Epithelial cell of prostate (primary cell): ENCODE measurements around the gene MCL1.
"Not testable (repeated sequence)": the region's sequence is repeated elsewhere in the genome, so short reads cannot be mapped to it uniquely, and the experiment has no call there.

Experiments used
- DNase-seq: peaks from one replicate; pipeline ENCODE4 v3.0.0-alpha.2; 2011; ENCODE audit warnings: low read depth, low spot score
- H3K27ac ChIP-seq: fragments of 450-650 bp; 2 replicates; pipeline ENCODE4 v1.5.1; 2017; ENCODE audit warnings: mild to moderate bottlenecking

Gene MCL1

DNA sequence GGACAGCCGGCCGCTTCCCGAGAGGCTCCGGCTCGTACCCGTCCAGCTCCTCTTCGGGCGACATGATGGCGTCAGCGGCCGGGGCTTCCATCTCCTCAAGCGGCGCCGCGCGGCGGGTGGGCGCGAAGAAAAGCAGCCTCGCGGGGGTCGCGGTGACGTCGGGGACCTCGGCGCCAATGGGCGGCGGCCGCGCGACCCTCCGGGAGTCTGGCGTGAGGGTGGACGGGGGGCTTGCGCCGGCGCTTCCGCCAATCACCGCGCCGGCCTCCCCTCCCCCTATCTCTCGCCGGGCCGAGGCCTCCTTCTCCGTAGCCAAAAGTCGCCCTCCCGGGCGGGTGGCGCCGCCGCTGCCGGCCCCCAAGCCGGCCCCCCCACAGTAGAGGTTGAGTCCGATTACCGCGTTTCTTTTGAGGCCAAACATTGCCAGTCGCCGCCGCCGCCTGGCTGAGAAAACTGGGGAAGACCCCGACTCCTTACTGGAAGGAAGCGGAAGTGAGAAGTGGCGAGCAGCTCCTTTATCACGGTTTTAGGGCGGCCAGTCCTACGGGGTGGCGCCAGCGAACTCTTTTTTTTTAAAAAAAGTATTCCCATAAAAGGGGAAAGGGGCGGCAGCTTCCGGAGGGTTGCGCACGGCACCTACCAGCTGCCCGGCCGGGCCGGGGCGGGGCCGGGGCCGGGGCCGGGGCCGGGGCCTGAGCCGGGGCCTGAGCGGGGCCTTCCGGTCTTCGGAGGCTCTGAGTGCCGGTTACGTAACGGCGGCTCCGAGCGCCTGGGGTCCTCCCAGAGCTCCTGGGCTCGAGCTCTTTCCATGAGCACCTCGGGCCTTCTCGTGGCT, at the start of gene MCL1:
MCL1 (minus strand) TSS at position 501 of the 835 bp plus-strand sequence; CDS start at position 421, 80 bp downstream.
- H3K27ac ChIP-seq = peak within 1 kb of the TSS; percentile 100
- peak; percentile 79 for DNase-seq

DNA sequence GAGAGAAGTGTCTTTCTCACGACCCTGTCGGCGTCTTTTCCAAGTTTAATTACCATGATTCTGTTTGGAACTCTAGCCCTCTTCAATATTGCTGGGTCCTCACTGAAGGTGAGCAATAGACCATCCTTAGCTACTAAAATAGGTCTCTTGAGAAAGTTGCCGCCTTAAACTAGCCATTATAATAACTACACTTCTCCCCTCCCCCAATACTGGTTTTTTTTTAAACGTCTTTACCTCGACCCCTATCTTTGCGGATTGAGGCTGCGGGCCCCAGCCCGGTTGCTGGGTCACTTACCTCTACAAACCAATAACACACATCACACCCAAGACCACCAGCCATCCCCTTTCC, 49.3 kb upstream of the MCL1 start:
- H3K27ac ChIP-seq = peak overlapping the region; percentile 91
- DNase-seq = no peak

- no peak for DNase-seq
- peak overlapping the region; percentile 91 for H3K27ac ChIP-seq
Observed at GRCh38 chr1:150627826-150628410, 48.5 kb upstream of the MCL1 start.

DNA sequence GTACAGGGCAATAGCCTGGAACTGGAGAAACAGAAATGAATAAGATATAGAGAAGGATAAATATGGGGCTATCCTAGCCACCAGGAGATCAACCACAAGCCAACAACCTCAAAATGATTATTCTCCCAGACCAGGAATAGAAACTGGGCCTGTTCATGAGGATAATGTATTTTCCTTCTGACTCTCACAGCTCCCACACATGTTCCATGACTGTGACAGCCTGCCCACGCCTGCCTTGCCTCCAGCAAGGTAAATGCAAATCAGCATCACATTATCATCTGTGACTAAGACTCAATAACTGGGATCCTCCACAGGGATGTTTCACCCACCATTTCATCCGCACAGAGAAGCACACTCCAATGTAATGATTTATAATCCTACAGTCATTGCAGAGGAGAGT, 46.7 kb upstream of the MCL1 start:
- peak overlapping the region; percentile 91 for H3K27ac ChIP-seq
- peak; percentile 83 for DNase-seq

GRCh38 chr1:150624546-150624945, 45.1 kb upstream of the MCL1 start:
- not testable (repeated sequence) for DNase-seq
- H3K27ac ChIP-seq = peak overlapping the region; percentile 91

GRCh38 chr1:150624134-150624533, 44.7 kb upstream of the MCL1 start:
- H3K27ac ChIP-seq = peak overlapping the region; percentile 91
- peak; percentile 76 for DNase-seq

DNA sequence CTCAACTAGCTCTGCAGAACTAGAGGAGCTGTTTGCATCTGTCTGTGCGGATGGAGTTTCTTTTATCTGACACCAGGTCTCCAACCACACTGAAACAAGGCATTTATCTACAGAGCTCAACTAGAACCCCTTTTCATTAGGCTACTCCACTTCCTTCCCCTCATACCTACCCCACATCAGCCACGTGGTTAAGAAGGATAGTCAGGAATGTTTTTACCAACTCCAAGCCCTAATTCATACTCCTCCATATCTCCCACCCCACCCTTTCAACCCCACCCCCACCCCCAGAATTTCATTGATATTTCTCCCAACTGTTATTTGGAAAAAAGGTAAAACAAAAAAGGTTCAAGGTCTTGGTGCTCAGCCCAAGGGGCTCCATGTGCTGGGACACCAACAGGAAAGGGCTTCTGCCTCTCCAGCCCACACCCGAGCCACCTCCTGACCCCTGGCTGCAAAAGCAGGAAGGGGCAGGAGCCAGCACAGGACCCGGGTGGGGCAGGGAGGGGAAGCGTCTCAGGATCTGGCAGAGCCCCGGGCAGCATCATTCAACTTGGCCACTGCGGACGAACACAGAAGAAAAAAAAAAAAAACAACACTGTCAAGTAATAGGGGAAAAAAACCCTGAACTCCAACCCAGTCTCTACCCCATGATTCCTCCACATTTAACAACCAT, 43.0 kb upstream of the MCL1 start:
- DNase-seq = no peak
- H3K27ac ChIP-seq = peak overlapping the region; percentile 91

DNA sequence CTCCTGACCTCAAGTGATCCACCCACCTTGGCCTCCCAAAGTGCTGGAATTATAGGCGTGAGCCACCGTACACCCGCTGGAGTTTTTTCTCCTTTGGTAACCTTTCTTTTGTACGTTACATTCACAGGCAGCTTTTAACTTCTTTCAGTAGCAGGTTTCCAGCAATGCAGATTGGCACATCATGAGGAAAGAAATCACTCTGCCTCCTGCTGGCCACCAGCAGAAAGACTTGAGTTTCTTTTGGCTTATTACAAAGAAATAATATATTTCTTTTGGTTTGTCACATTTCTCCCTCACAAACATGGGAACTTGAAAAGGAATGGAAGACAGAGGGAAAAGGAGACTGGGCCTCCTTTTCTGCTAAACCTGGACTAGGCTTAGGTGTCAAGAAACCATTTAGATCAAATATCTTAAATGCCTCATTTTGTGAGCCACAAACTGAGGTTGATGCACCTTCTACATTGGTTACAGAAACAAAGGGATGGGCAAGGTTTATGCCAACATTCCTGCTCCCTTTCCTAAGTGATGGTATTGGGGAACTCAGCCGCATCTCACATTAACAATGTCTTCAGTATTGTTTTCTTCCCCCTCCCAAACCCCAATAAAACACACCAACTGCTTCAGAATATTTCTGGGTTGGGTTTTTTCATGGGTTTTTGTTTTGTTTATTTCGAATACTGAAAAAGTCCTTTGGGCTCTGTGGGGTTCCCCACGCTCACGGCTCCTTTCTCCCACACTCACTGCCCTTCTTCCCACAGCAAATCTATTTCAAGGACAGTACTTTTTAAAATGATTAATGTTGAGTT, 42.3 kb upstream of the MCL1 start:
- DNase-seq = no peak
- peak overlapping the region; percentile 91 for H3K27ac ChIP-seq

DNA sequence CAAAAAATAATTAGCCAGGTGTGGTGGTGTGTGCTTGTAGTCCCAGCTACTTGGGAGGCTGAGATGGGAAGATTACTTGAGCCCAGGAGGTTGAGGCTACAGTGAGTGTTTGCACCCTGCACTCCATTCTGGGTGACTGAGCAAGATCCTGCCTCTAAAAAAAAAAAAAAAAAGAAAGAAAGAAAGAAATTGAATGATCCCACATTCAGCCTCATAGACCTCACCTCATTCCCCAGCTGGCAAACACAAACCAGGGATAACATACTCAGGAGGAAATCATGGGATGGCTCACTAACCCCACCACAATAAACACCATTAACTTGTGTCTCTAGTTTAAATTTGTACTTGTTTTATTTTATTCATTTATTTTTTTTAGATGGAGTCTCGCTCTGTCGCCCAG, 41.5 kb upstream of the MCL1 start:
- peak overlapping the region; percentile 91 for H3K27ac ChIP-seq
- no peak for DNase-seq

GRCh38 chr1:150619576-150620509, 40.4 kb upstream of the MCL1 start:
- DNase-seq = no peak

GRCh38 chr1:150615346-150616201, 36.2 kb upstream of the MCL1 start:
- H3K27ac ChIP-seq = peak overlapping the region; percentile 98
- no peak for DNase-seq

More at GRCh38 chr1:150619576-150620509, 40.4 kb upstream of the MCL1 start:
- peak overlapping the region; percentile 91 for H3K27ac ChIP-seq

DNA sequence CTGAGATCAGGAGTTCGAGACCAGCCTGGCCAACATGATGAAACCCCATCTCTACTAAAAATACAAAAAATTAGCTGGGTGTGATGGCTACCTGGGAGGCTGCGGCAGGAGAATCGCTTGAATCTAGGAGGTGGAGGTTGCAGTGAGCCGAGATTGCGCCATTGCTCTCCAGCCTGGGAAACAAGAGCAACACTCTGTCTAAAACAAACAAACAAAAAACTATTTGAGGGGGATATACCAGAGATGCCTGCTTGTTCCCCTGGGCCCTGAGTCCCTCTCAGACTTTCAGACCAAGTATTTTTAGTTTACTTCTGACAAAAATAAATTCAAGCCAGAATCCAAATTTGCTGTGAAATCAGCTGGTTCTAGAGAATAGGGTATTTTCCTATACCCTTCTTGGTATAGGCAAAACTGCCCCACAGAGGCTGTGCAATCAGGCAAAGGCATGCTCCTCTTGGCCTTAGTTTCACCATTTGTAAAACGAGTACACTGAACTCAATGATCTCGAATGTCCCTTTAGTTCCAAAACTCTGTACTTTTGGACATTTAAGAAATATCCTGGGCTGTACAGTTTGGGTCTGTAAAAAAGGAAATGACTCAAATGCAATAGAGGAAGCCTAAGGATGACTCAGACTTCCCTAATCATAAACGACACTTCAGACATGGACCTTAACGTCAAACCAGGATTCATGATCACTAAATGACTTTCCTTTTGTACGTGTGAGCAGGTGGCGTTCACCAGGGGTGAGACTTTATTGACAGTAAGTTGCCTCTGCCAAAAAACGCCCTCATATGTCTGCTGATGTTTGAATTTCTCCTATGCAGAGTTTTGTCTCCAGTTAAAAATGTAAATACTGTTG, 33.9 kb upstream of the MCL1 start:
- DNase-seq = peak; percentile 67
- peak overlapping the region; percentile 98 for H3K27ac ChIP-seq

DNA sequence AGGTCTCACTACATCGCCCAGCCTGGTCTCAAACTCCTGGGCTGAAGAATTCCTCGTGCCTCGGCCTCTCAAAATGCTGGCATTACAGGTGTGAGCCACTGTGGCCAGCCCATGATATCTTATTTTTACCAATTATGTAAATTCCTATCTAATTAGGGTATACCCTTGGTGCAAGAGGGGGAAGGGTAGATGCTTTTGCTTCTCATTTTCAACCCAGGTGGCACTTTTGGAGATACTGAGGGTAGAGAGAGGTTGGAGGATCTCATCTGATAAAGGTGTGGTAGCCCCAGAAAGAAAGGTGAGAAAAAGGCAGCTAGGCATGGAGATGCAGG, 32.6 kb upstream of the MCL1 start:
- DNase-seq = no peak
- peak overlapping the region; percentile 98 for H3K27ac ChIP-seq

GRCh38 chr1:150610576-150610975, 31.2 kb upstream of the MCL1 start:
- no peak for DNase-seq
- peak overlapping the region; percentile 98 for H3K27ac ChIP-seq

GRCh38 chr1:150609732-150610131, 30.3 kb upstream of the MCL1 start:
- DNase-seq = no peak
- peak overlapping the region; percentile 98 for H3K27ac ChIP-seq

DNA sequence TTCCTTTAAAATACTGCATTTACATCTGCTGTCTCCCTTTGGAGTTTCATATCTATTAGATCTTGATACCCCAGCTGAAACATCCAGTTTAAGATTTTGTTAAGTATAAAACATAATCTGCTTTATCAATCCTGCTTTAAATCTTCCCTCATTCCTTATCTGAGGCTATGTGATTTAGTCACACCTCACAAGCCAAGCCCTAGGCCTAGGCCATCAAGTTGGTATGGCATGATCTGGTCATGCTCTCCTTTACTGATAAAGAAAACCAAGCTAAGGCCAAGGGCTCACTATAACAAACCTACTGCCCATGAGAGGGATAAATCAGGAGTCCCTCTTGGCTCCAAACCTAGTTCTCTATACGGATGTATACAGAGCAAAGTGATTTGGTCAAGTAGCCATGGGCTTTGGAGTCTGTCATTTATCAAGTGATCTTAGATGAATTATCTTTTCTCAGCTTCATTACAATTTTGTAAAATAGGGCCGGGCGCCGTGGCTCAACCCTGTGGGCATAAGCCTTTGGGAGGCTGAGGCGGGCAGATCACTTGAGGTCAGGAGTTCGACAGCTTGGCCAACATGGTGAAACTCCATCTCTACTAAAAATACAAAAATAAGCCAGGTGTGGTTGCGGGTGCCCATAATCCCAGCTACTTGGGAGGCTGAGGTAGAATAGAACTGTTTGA, 27.2 kb upstream of the MCL1 start:
- DNase-seq = no peak
- peak overlapping the region; percentile 96 for H3K27ac ChIP-seq

DNA sequence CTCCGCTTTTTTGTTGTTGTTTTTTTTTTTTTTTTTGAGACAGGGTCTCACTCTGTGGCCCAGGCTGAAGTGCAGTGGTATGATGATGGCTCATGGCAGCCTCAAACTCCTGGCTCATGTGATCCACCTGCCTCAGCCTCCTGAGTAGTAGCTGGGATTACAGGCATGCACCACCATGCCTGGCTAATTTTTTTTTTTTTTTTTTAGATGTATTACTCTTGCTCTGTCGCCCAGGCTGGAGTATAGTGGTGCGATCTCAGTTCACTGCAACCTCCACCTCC, 26.0 kb upstream of the MCL1 start:
- DNase-seq = not testable (repeated sequence)
- H3K27ac ChIP-seq = peak overlapping the region; percentile 96
